IMR-90 (cell line): ENCODE results near the gene SLC35B4. TPM values are rescaled to one million over a fixed set of nuclear protein-coding genes. Genes with fewer than 3 reads are reported as not detected.

Source experiments
- ATAC-seq: fragments of 200-7000 bp; cut with Tn5 transposase; 2 replicates; pipeline ENCODE4 v1.9.1; 2020; ENCODE audit warnings: low read depth, mild to moderate bottlenecking, moderate library complexity
- BruUV-seq: library from RNA; stranded (reverse); fragments of 400-500 nt; replicated peaks from 2 replicates; lab custom pipeline; 2021; lab: Mats Ljungman, UMichigan
- CTCF ChIA-PET: fragments of 300-600 bp; formaldehyde crosslinking; extraction: SDS; loops from one replicate; lab custom pipeline; 2021; ENCODE audit warnings: antibody characterized with exemption; lab: Yijun Ruan, JAX
- POLR2A ChIA-PET: fragments of 300-600 bp; sonication (Branson Sonifier 250); formaldehyde crosslinking; loops from one replicate; lab custom pipeline; 2022; ENCODE audit warnings: antibody characterized with exemption; ENCODE audit not compliant: unreplicated experiment; lab: Charles Lee
- DNase-seq: peaks from one replicate; pipeline ENCODE4 v3.0.0; 2013
- H2AFZ ChIP-seq: replicated peaks from 2 replicates; pipeline ENCODE3; 2013; ENCODE audit warnings: low read length, mild to moderate bottlenecking; ENCODE audit not compliant: poor library complexity
- H2AK5ac ChIP-seq: 2 replicates; pipeline ENCODE4 v1.6.1; 2013; ENCODE audit warnings: low read depth, low read length, inconsistent platforms
- H2AK9ac ChIP-seq: replicated peaks from 2 replicates; pipeline ENCODE3; 2013; ENCODE audit warnings: mild to moderate bottlenecking, low read depth, low read length, moderate library complexity; ENCODE audit not compliant: poor library complexity
- H2BK120ac ChIP-seq: 2 replicates; pipeline ENCODE4 v1.6.1; 2013; ENCODE audit warnings: low read depth, low read length, inconsistent platforms
- H2BK15ac ChIP-seq: 3 replicates; pipeline ENCODE4 v1.6.1; 2013; ENCODE audit warnings: low read depth, low read length, inconsistent platforms
- H2BK20ac ChIP-seq: 2 replicates; pipeline ENCODE4 v1.6.1; 2013; ENCODE audit warnings: low read depth, mild to moderate bottlenecking, inconsistent platforms, low read length, moderate library complexity
- H2BK5ac ChIP-seq: 2 replicates; pipeline ENCODE4 v1.6.1; 2013; ENCODE audit warnings: mild to moderate bottlenecking, low read depth, low read length, inconsistent platforms; ENCODE audit not compliant: poor library complexity, severe bottlenecking
- H3K14ac ChIP-seq: replicated peaks from 2 replicates; pipeline ENCODE4 v1.6.1; 2013; ENCODE audit warnings: low read depth, low read length, inconsistent platforms
- H3K18ac ChIP-seq: 2 replicates; pipeline ENCODE4 v1.6.1; 2013; ENCODE audit warnings: low read depth, low read length, control low read depth
- H3K23ac ChIP-seq: 2 replicates; pipeline ENCODE4 v1.6.1; 2013; ENCODE audit warnings: low read depth, low read length, inconsistent platforms
- H3K27ac ChIP-seq: 2 replicates; pipeline ENCODE4 v1.5.1; 2013; ENCODE audit warnings: mild to moderate bottlenecking, control low read depth, low read length; ENCODE audit not compliant: insufficient read depth
- H3K27me3 ChIP-seq: 2 replicates; pipeline ENCODE4 v1.6.1; 2013; ENCODE audit warnings: low read length; ENCODE audit not compliant: control insufficient read depth, insufficient read depth
- H3K36me3 ChIP-seq: 2 replicates; pipeline ENCODE4 v1.6.1; 2013; ENCODE audit warnings: low read length, mixed read lengths; ENCODE audit not compliant: control insufficient read depth, insufficient read depth
- H3K4ac ChIP-seq: 2 replicates; pipeline ENCODE4 v1.6.1; 2013; ENCODE audit warnings: low read depth, low read length, inconsistent platforms
- H3K4me1 ChIP-seq: 2 replicates; pipeline ENCODE4 v1.6.1; 2013; ENCODE audit warnings: low read length, mixed read lengths; ENCODE audit not compliant: control insufficient read depth, insufficient read depth
- H3K4me2 ChIP-seq: 2 replicates; pipeline ENCODE4 v1.6.1; 2013; ENCODE audit warnings: low read depth, mild to moderate bottlenecking, control low read depth, low read length, moderate library complexity
- H3K4me3 ChIP-seq: 2 replicates; pipeline ENCODE4 v1.5.1; 2013; ENCODE audit warnings: low read depth, mild to moderate bottlenecking, control low read depth, low read length, moderate library complexity; ENCODE audit not compliant: insufficient read depth
- H3K56ac ChIP-seq: 2 replicates; pipeline ENCODE4 v1.6.1; 2013; ENCODE audit warnings: low read length, inconsistent platforms; ENCODE audit not compliant: insufficient read depth; ENCODE audit errors: extremely low read depth
- H3K79me1 ChIP-seq, 2 experiments: 2 replicates each; pipeline ENCODE4 v1.6.1; 2013; ENCODE audit warnings: low read length in 2 of 2, inconsistent platforms in 1 of 2, low read depth in 1 of 2
- H3K9ac ChIP-seq: 2 replicates; pipeline ENCODE4 v1.6.1; 2013; ENCODE audit warnings: low read depth, low read length, control low read depth
- H3K9me1 ChIP-seq: 2 replicates; pipeline ENCODE4 v1.6.1; 2013; ENCODE audit warnings: low read length, inconsistent platforms; ENCODE audit not compliant: insufficient read depth
- H3K9me3 ChIP-seq: 2 replicates; pipeline ENCODE4 v1.6.1; 2013; ENCODE audit warnings: low read length; ENCODE audit not compliant: control insufficient read depth, insufficient read depth
- H4K20me1 ChIP-seq: 2 replicates; pipeline ENCODE4 v1.6.1; 2013; ENCODE audit warnings: low read length, inconsistent platforms; ENCODE audit not compliant: insufficient read depth
- H4K5ac ChIP-seq: 2 replicates; pipeline ENCODE4 v1.6.1; 2013; ENCODE audit warnings: mild to moderate bottlenecking, low read depth, low read length, control low read depth
- H4K8ac ChIP-seq, 2 experiments: 2 replicates each; pipeline ENCODE4 v1.6.1; 2013; ENCODE audit warnings: low read depth in 2 of 2, low read length in 2 of 2, control low read depth in 1 of 2, inconsistent platforms in 1 of 2
- H4K91ac ChIP-seq: 2 replicates; pipeline ENCODE4 v1.6.1; 2013; ENCODE audit warnings: low read depth, low read length, inconsistent platforms; ENCODE audit not compliant: insufficient read depth
- MAZ ChIP-seq: IDR thresholded peaks from 2 replicates; pipeline ENCODE4 v1.6.1; 2012; ENCODE audit warnings: low read depth, mild to moderate bottlenecking, low read length, improper control_type of control experiment, moderate library complexity, borderline replicate concordance
- RFX5 ChIP-seq: IDR thresholded peaks from 2 replicates; pipeline ENCODE4 v1.8.0; 2012; ENCODE audit warnings: low read depth, mild to moderate bottlenecking, low read length, moderate library complexity
- WGBS, 2 experiments: methylation state at CpG; one replicate each; pipeline versions ENCODE4 v1.1.5 to v1.1.7; 2013; ENCODE audit warnings: missing lambda C conversion rate in 2 of 2; ENCODE audit not compliant: insufficient read length in 1 of 2; ENCODE audit errors: extremely low coverage in 2 of 2; 5-methylcytosine and 5-hydroxymethylcytosine counted together
- dilution Hi-C: fragments of 300-500 bp; cut with HindIII; formaldehyde crosslinking; loops from one replicate; pipeline ENCODE4 v1.14.3; 2018; ENCODE audit warnings: low sequenced_read_pairs; ENCODE audit not compliant: unreplicated experiment
- in situ Hi-C: fragments of 300-500 bp; cut with MboI; formaldehyde crosslinking; loops from 3 replicates; pipeline ENCODE4 v1.14.3; 2019; ENCODE audit warnings: low sequenced_read_pairs, inconsistent platforms, mixed read lengths
- intact Hi-C: fragments of 100-400 bp; cut with micrococcal nuclease; formaldehyde crosslinking; loops from 2 replicates; pipeline ENCODE4 v1.10.0; 2022
- polyA plus RNA-seq, 3 experiments: library from polyadenylated mRNA; depleted of rRNA; stranded (reverse); fragments of >200 nt; gene quantifications; 2 replicates each; pipeline ENCODE4 v1.2.3, GENCODE V29; 2012; ENCODE audit warnings: low replicate concordance in 1 of 3
- total RNA-seq: library from RNA; depleted of rRNA; stranded (reverse); fragments of >200 nt; gene quantifications from 2 replicates; pipeline ENCODE4 v1.2.3, GENCODE V29; 2012

Gene SLC35B4
- total and polyA plus RNA-seq, 2 of the 4 experiments (the other 2 are of a cell fraction) = 10.0 to 15.6 TPM

DNA sequence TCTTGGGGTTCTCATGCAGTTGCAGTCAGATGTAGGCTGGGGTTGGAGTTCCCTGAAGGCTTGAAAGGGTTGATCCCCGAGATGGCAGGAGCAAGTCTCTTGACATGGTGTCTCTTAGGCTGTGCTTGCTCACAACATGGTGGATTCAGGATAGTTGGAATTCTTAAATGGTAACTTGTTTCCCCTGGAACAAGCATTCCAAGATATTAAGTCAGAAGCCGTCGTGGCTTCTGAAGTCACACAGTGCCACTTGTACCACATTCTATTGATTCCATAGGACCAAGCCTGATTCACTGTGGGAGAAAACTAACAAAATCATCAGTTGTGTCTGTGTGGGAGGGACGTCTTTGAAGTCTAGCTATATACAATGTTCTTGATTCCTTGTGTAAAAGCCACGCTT, 3.5 kb upstream of the SLC35B4 start:
- Histone ChIP-seq H3K4me2 (peak overlapping the region; percentile 65; the same call in 1 of the 2 replicates), H2BK5ac (peak overlapping the region; percentile 93), H4K91ac (peak overlapping the region; percentile 78), H3K23ac (peak overlapping the region; percentile 97), H3K9ac (no peak overlapping the region), H3K4ac (peak overlapping the region; percentile 90), H2AK9ac (no peak overlapping the region), H3K9me1 (0 out of 2 replicates have a peak, but pooled peaks cover 3% of the 10 kb centered on the region), H3K27me3 (peaks cover 2% of the 10 kb centered on the region; the same call in 1 of the 2 replicates), H3K56ac (peak overlapping the region; percentile 47; the same call in 1 of the 2 replicates), H2BK120ac (peak overlapping the region; percentile 93), H4K8ac (peak overlapping the region; percentile 18 to 92; a peak in 3 of 4 replicates), H2BK15ac (peak overlapping the region; percentile 84; the same call in 2 of the 3 replicates), H4K5ac (peak overlapping the region; percentile 99; the same call in 1 of the 2 replicates), H2AK5ac (peak overlapping the region; percentile 23; the same call in 1 of the 2 replicates), H4K20me1 (no peaks in the 10 kb centered on the region), H2AFZ (peak overlapping the region; percentile 91), H3K14ac (peak overlapping the region; percentile 96), H2BK20ac (peak overlapping the region; percentile 95), H3K4me1 (peaks cover 5% of the 10 kb centered on the region), H3K36me3 (no peaks in the 10 kb centered on the region), H3K79me1 (peaks cover 4 to 8% of the 10 kb centered on the region in 2 experiments; a peak in 3 of 4 replicates), H3K9me3 (no peaks in the 10 kb centered on the region), H3K4me3 (no peak overlapping the region), H3K27ac (no peak overlapping the region), H3K18ac (peak overlapping the region; percentile 98; the same call in 1 of the 2 replicates)
- no TSS peak for BruUV-seq
- ChIA-PET POLR2A (no interaction called here), CTCF (interaction anchor here (0.6 kb wide), 1 partner anchor 920 kb away, joined by 3 read pairs; no protein-coding TSS in a partner anchor)
- dilution Hi-C loops = no loop called here
- DNase-seq = peak; percentile 47
- intact Hi-C loops = loop anchor here (10.0 kb wide), 1 partner anchor 175 kb away; no protein-coding TSS in a partner anchor
- no peak for ATAC-seq
- in situ Hi-C loops = no loop called here
- no peak for TF ChIP-seq RFX5
- TF ChIP-seq MAZ = no peak
- no CpG with 5 or more reads among the region's 5 CpGs for WGBS, 2 experiments
